DND-41 (cell line): ENCODE data around the gene PID1.

Source experiments
- EZH2 ChIP-seq: IDR thresholded peaks from 3 replicates; pipeline ENCODE4 v1.6.1; 2012; ENCODE audit warnings: borderline replicate concordance, low read depth, mild to moderate bottlenecking, moderate library complexity, low read length, inconsistent platforms; ENCODE audit not compliant: severe bottlenecking
- TF ChIP-seq, protein P1 (sequence below): IDR thresholded peaks from 2 replicates; pipeline ENCODE4 v1.5.1; 2012; ENCODE audit warnings: borderline replicate concordance, low read length, moderate library complexity, mild to moderate bottlenecking; ENCODE audit not compliant: poor library complexity, severe bottlenecking; ENCODE audit errors: extremely low read depth

- TF ChIP-seq, protein P1, sequence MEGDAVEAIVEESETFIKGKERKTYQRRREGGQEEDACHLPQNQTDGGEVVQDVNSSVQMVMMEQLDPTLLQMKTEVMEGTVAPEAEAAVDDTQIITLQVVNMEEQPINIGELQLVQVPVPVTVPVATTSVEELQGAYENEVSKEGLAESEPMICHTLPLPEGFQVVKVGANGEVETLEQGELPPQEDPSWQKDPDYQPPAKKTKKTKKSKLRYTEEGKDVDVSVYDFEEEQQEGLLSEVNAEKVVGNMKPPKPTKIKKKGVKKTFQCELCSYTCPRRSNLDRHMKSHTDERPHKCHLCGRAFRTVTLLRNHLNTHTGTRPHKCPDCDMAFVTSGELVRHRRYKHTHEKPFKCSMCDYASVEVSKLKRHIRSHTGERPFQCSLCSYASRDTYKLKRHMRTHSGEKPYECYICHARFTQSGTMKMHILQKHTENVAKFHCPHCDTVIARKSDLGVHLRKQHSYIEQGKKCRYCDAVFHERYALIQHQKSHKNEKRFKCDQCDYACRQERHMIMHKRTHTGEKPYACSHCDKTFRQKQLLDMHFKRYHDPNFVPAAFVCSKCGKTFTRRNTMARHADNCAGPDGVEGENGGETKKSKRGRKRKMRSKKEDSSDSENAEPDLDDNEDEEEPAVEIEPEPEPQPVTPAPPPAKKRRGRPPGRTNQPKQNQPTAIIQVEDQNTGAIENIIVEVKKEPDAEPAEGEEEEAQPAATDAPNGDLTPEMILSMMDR = no peak
- no peak for TF ChIP-seq EZH2
Measured at GRCh38 chr2:229129738-229130371, 141.2 kb downstream of the PID1 start.
